ENCODE measurements around the gene GLIPR1.

The GLIPR1 gene

DNA sequence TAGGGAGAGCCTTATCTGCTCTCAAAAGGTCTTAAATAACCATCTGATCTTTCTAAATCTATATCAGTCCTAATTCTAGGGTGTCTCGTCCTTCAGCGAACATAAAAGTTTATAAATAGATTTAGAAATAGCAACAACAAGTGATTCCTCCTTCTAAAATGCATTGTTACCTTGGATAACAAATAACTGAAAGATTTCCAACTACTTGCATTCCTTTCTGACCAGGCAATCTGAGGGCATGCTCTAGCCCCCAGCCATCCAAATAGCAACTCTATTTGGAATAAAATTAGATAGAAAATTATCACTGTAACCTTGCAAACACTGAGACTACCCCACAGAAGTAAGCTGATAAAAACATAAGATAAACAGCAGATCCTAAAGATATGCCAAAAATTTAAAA is 52.7 kb downstream of the GLIPR1 start:
- no peak overlapping the region for H3K27ac ChIP-seq (ENCODE audit: low read length)
- no peaks in the 10 kb centered on the region for H3K27me3 ChIP-seq (replicated peaks; ENCODE audit: insufficient read depth, low read length)
- H3F3A ChIP-seq (ENCODE audit: insufficient read depth, low read length): no peaks in the 10 kb centered on the region
- no peaks in the 10 kb centered on the region for H3K9me2 ChIP-seq (replicated peaks; ENCODE audit: insufficient read depth, low read length)
- no peak overlapping the region for H3K4me2 ChIP-seq (ENCODE audit: low read depth, low read length)
- no peaks in the 10 kb centered on the region for H3K79me2 ChIP-seq (ENCODE audit: low read length)
- no peak overlapping the region for H2AFZ ChIP-seq (ENCODE audit: low read length)
- H3K4me3 ChIP-seq (ENCODE audit: low read length): no peak overlapping the region
- no peaks in the 10 kb centered on the region for H3K4me1 ChIP-seq (ENCODE audit: low read length)
- no peak overlapping the region for H3K9ac ChIP-seq (ENCODE audit: low read length)
- H4K20me1 ChIP-seq (ENCODE audit: insufficient read depth, low read length): no peaks in the 10 kb centered on the region
- no peak for DNase-seq
- no peaks in the 10 kb centered on the region for H3K36me3 ChIP-seq (replicated peaks; ENCODE audit: insufficient read depth, low read length)
- TF ChIP-seq, protein P1, sequence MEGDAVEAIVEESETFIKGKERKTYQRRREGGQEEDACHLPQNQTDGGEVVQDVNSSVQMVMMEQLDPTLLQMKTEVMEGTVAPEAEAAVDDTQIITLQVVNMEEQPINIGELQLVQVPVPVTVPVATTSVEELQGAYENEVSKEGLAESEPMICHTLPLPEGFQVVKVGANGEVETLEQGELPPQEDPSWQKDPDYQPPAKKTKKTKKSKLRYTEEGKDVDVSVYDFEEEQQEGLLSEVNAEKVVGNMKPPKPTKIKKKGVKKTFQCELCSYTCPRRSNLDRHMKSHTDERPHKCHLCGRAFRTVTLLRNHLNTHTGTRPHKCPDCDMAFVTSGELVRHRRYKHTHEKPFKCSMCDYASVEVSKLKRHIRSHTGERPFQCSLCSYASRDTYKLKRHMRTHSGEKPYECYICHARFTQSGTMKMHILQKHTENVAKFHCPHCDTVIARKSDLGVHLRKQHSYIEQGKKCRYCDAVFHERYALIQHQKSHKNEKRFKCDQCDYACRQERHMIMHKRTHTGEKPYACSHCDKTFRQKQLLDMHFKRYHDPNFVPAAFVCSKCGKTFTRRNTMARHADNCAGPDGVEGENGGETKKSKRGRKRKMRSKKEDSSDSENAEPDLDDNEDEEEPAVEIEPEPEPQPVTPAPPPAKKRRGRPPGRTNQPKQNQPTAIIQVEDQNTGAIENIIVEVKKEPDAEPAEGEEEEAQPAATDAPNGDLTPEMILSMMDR (IDR thresholded peaks at IDR 0.05; ENCODE audit: low read length): no peak
- TF ChIP-seq EZH2 (optimal IDR thresholded peaks at IDR 0.05; ENCODE audit: low read depth, low read length) (no peak), EZH2phosphoT487 (IDR thresholded peaks at IDR 0.05; ENCODE audit: low read length) (no peak)
- H3K9me3 ChIP-seq (replicated peaks; ENCODE audit: insufficient read depth, low read length): no peaks in the 10 kb centered on the region

DNA sequence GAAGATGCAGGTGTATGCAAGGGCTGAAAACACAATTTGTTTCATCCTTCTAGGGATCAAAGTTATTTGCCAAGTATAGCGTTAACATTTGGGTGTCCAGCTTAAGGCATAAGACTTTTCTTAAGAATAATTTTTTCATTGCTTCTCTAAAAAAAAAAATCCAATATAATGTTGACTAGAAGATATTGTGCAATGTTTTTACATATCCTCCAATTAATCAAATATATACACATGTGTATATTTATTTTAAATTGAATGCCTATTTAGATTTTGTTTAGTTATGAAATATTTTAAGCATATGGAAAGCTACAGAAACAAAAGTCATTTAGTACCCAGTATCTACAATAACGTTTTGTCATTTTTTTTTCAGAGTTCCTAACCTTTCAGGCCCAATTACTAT is 59.3 kb downstream of the GLIPR1 start:
- Histone ChIP-seq H3K27ac (ENCODE audit: low read length) (no peak overlapping the region), H2AFZ (ENCODE audit: low read length) (no peak overlapping the region), H3K9me3 (replicated peaks; ENCODE audit: insufficient read depth, low read length) (no peaks in the 10 kb centered on the region), H3K36me3 (replicated peaks; ENCODE audit: insufficient read depth, low read length) (no peaks in the 10 kb centered on the region), H3K4me1 (ENCODE audit: low read length) (no peaks in the 10 kb centered on the region), H3K27me3 (replicated peaks; ENCODE audit: insufficient read depth, low read length) (no peaks in the 10 kb centered on the region), H3K4me3 (ENCODE audit: low read length) (no peak overlapping the region), H4K20me1 (ENCODE audit: insufficient read depth, low read length) (no peaks in the 10 kb centered on the region), H3K79me2 (ENCODE audit: low read length) (no peaks in the 10 kb centered on the region), H3K9ac (ENCODE audit: low read length) (no peak overlapping the region), H3K9me2 (replicated peaks; ENCODE audit: insufficient read depth, low read length) (no peaks in the 10 kb centered on the region), H3K4me2 (ENCODE audit: low read depth, low read length) (no peak overlapping the region), H3F3A (ENCODE audit: insufficient read depth, low read length) (no peaks in the 10 kb centered on the region)
- no peak for TF ChIP-seq EZH2phosphoT487 (IDR thresholded peaks at IDR 0.05; ENCODE audit: low read length)
- TF ChIP-seq, protein P1 (IDR thresholded peaks at IDR 0.05; ENCODE audit: low read length): no peak
- no peak for TF ChIP-seq EZH2 (optimal IDR thresholded peaks at IDR 0.05; ENCODE audit: low read depth, low read length)
- no peak for DNase-seq

DNA sequence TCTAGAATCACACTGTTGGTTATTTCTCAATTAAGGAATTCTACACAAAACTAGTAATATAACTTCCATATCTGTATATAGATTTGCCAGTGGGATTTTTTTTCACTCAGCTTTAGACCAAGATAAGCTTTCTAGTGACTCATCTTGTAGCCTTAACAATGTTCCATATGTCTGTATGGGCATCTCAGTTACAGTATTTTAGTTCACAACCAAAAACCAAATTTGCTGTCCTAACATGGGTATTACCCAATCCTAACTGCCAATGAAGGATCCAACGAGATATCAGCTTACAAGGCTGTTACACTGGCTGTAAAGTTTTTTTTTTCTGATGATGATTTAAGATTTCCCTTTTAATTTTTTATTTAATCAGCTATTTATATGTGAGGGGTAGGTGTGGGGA is 62.4 kb downstream of the GLIPR1 start:
- TF ChIP-seq EZH2 (optimal IDR thresholded peaks at IDR 0.05; ENCODE audit: low read depth, low read length): no peak
- TF ChIP-seq, protein P1 (IDR thresholded peaks at IDR 0.05; ENCODE audit: low read length): no peak
- TF ChIP-seq EZH2phosphoT487 (IDR thresholded peaks at IDR 0.05; ENCODE audit: low read length): no peak
- Histone ChIP-seq H3K4me1 (ENCODE audit: low read length) (no peaks in the 10 kb centered on the region), H2AFZ (ENCODE audit: low read length) (no peak overlapping the region), H3K36me3 (replicated peaks; ENCODE audit: insufficient read depth, low read length) (no peaks in the 10 kb centered on the region), H3K4me2 (ENCODE audit: low read depth, low read length) (no peak overlapping the region), H3K79me2 (ENCODE audit: low read length) (no peaks in the 10 kb centered on the region), H3F3A (ENCODE audit: insufficient read depth, low read length) (no peaks in the 10 kb centered on the region), H3K27ac (ENCODE audit: low read length) (no peak overlapping the region), H3K9me3 (replicated peaks; ENCODE audit: insufficient read depth, low read length) (no peaks in the 10 kb centered on the region), H3K4me3 (ENCODE audit: low read length) (no peak overlapping the region), H3K9ac (ENCODE audit: low read length) (no peak overlapping the region), H3K9me2 (replicated peaks; ENCODE audit: insufficient read depth, low read length) (no peaks in the 10 kb centered on the region), H4K20me1 (ENCODE audit: insufficient read depth, low read length) (no peaks in the 10 kb centered on the region), H3K27me3 (replicated peaks; ENCODE audit: insufficient read depth, low read length) (no peaks in the 10 kb centered on the region)
- DNase-seq: no peak

Data from MM.1S (cell line).